IMR-90 (cell line): ENCODE data around the gene SCIN. TPM values are rescaled to one million over a fixed set of nuclear protein-coding genes. Genes with fewer than 3 reads are reported as not detected.

Experiments used
- ATAC-seq: fragments of 200-7000 bp; cut with Tn5 transposase; 2 replicates; pipeline ENCODE4 v1.9.1; 2020; ENCODE audit warnings: low read depth, mild to moderate bottlenecking, moderate library complexity
- BruUV-seq: library from RNA; stranded (reverse); fragments of 400-500 nt; replicated peaks from 2 replicates; lab custom pipeline; 2021; lab: Mats Ljungman, UMichigan
- CTCF ChIA-PET: fragments of 300-600 bp; formaldehyde crosslinking; extraction: SDS; loops from one replicate; lab custom pipeline; 2021; ENCODE audit warnings: antibody characterized with exemption; lab: Yijun Ruan, JAX
- POLR2A ChIA-PET: fragments of 300-600 bp; sonication (Branson Sonifier 250); formaldehyde crosslinking; loops from one replicate; lab custom pipeline; 2022; ENCODE audit warnings: antibody characterized with exemption; ENCODE audit not compliant: unreplicated experiment; lab: Charles Lee
- DNase-seq: peaks from one replicate; pipeline ENCODE4 v3.0.0; 2013
- H2AFZ ChIP-seq: replicated peaks from 2 replicates; pipeline ENCODE3; 2013; ENCODE audit warnings: low read length, mild to moderate bottlenecking; ENCODE audit not compliant: poor library complexity
- H2AK5ac ChIP-seq: 2 replicates; pipeline ENCODE4 v1.6.1; 2013; ENCODE audit warnings: low read depth, low read length, inconsistent platforms
- H2AK9ac ChIP-seq: replicated peaks from 2 replicates; pipeline ENCODE3; 2013; ENCODE audit warnings: mild to moderate bottlenecking, low read depth, low read length, moderate library complexity; ENCODE audit not compliant: poor library complexity
- H2BK120ac ChIP-seq: 2 replicates; pipeline ENCODE4 v1.6.1; 2013; ENCODE audit warnings: low read depth, low read length, inconsistent platforms
- H2BK15ac ChIP-seq: 3 replicates; pipeline ENCODE4 v1.6.1; 2013; ENCODE audit warnings: low read depth, low read length, inconsistent platforms
- H2BK20ac ChIP-seq: 2 replicates; pipeline ENCODE4 v1.6.1; 2013; ENCODE audit warnings: low read depth, mild to moderate bottlenecking, inconsistent platforms, low read length, moderate library complexity
- H2BK5ac ChIP-seq: 2 replicates; pipeline ENCODE4 v1.6.1; 2013; ENCODE audit warnings: mild to moderate bottlenecking, low read depth, low read length, inconsistent platforms; ENCODE audit not compliant: poor library complexity, severe bottlenecking
- H3K14ac ChIP-seq: replicated peaks from 2 replicates; pipeline ENCODE4 v1.6.1; 2013; ENCODE audit warnings: low read depth, low read length, inconsistent platforms
- H3K18ac ChIP-seq: 2 replicates; pipeline ENCODE4 v1.6.1; 2013; ENCODE audit warnings: low read depth, low read length, control low read depth
- H3K23ac ChIP-seq: 2 replicates; pipeline ENCODE4 v1.6.1; 2013; ENCODE audit warnings: low read depth, low read length, inconsistent platforms
- H3K27ac ChIP-seq: 2 replicates; pipeline ENCODE4 v1.5.1; 2013; ENCODE audit warnings: mild to moderate bottlenecking, control low read depth, low read length; ENCODE audit not compliant: insufficient read depth
- H3K27me3 ChIP-seq: 2 replicates; pipeline ENCODE4 v1.6.1; 2013; ENCODE audit warnings: low read length; ENCODE audit not compliant: control insufficient read depth, insufficient read depth
- H3K36me3 ChIP-seq: 2 replicates; pipeline ENCODE4 v1.6.1; 2013; ENCODE audit warnings: low read length, mixed read lengths; ENCODE audit not compliant: control insufficient read depth, insufficient read depth
- H3K4ac ChIP-seq: 2 replicates; pipeline ENCODE4 v1.6.1; 2013; ENCODE audit warnings: low read depth, low read length, inconsistent platforms
- H3K4me1 ChIP-seq: 2 replicates; pipeline ENCODE4 v1.6.1; 2013; ENCODE audit warnings: low read length, mixed read lengths; ENCODE audit not compliant: control insufficient read depth, insufficient read depth
- H3K4me2 ChIP-seq: 2 replicates; pipeline ENCODE4 v1.6.1; 2013; ENCODE audit warnings: low read depth, mild to moderate bottlenecking, control low read depth, low read length, moderate library complexity
- H3K4me3 ChIP-seq: 2 replicates; pipeline ENCODE4 v1.5.1; 2013; ENCODE audit warnings: low read depth, mild to moderate bottlenecking, control low read depth, low read length, moderate library complexity; ENCODE audit not compliant: insufficient read depth
- H3K56ac ChIP-seq: 2 replicates; pipeline ENCODE4 v1.6.1; 2013; ENCODE audit warnings: low read length, inconsistent platforms; ENCODE audit not compliant: insufficient read depth; ENCODE audit errors: extremely low read depth
- H3K79me1 ChIP-seq, 2 experiments: 2 replicates each; pipeline ENCODE4 v1.6.1; 2013; ENCODE audit warnings: low read length in 2 of 2, inconsistent platforms in 1 of 2, low read depth in 1 of 2
- H3K9ac ChIP-seq: 2 replicates; pipeline ENCODE4 v1.6.1; 2013; ENCODE audit warnings: low read depth, low read length, control low read depth
- H3K9me1 ChIP-seq: 2 replicates; pipeline ENCODE4 v1.6.1; 2013; ENCODE audit warnings: low read length, inconsistent platforms; ENCODE audit not compliant: insufficient read depth
- H3K9me3 ChIP-seq: 2 replicates; pipeline ENCODE4 v1.6.1; 2013; ENCODE audit warnings: low read length; ENCODE audit not compliant: control insufficient read depth, insufficient read depth
- H4K20me1 ChIP-seq: 2 replicates; pipeline ENCODE4 v1.6.1; 2013; ENCODE audit warnings: low read length, inconsistent platforms; ENCODE audit not compliant: insufficient read depth
- H4K5ac ChIP-seq: 2 replicates; pipeline ENCODE4 v1.6.1; 2013; ENCODE audit warnings: mild to moderate bottlenecking, low read depth, low read length, control low read depth
- H4K8ac ChIP-seq, 2 experiments: 2 replicates each; pipeline ENCODE4 v1.6.1; 2013; ENCODE audit warnings: low read depth in 2 of 2, low read length in 2 of 2, control low read depth in 1 of 2, inconsistent platforms in 1 of 2
- H4K91ac ChIP-seq: 2 replicates; pipeline ENCODE4 v1.6.1; 2013; ENCODE audit warnings: low read depth, low read length, inconsistent platforms; ENCODE audit not compliant: insufficient read depth
- CEBPB ChIP-seq: IDR thresholded peaks from 2 replicates; pipeline ENCODE4 v1.6.1; 2012; ENCODE audit warnings: low read depth, low read length, improper control_type of control experiment
- POLR2A ChIP-seq: IDR thresholded peaks from 2 replicates; pipeline ENCODE4 v1.6.1; 2012; ENCODE audit warnings: mild to moderate bottlenecking, low read depth, low read length
- RCOR1 ChIP-seq: IDR thresholded peaks from 2 replicates; pipeline ENCODE4 v1.6.1; 2012; ENCODE audit warnings: mild to moderate bottlenecking, low read length, improper control_type of control experiment; ENCODE audit not compliant: insufficient replicate concordance
- SMC3 ChIP-seq: fragments of 150-350 bp; IDR thresholded peaks from 2 replicates; pipeline ENCODE4 v1.6.1; 2016; ENCODE audit warnings: low read depth, mild to moderate bottlenecking, antibody characterized with exemption, low read length, moderate library complexity
- WGBS, 2 experiments: methylation state at CpG; one replicate each; pipeline versions ENCODE4 v1.1.5 to v1.1.7; 2013; ENCODE audit warnings: missing lambda C conversion rate in 2 of 2; ENCODE audit not compliant: insufficient read length in 1 of 2; ENCODE audit errors: extremely low coverage in 2 of 2; 5-methylcytosine and 5-hydroxymethylcytosine counted together
- dilution Hi-C: fragments of 300-500 bp; cut with HindIII; formaldehyde crosslinking; loops from one replicate; pipeline ENCODE4 v1.14.3; 2018; ENCODE audit warnings: low sequenced_read_pairs; ENCODE audit not compliant: unreplicated experiment
- in situ Hi-C: fragments of 300-500 bp; cut with MboI; formaldehyde crosslinking; loops from 3 replicates; pipeline ENCODE4 v1.14.3; 2019; ENCODE audit warnings: low sequenced_read_pairs, inconsistent platforms, mixed read lengths
- intact Hi-C: fragments of 100-400 bp; cut with micrococcal nuclease; formaldehyde crosslinking; loops from 2 replicates; pipeline ENCODE4 v1.10.0; 2022
- polyA plus RNA-seq, 3 experiments: library from polyadenylated mRNA; depleted of rRNA; stranded (reverse); fragments of >200 nt; gene quantifications; 2 replicates each; pipeline ENCODE4 v1.2.3, GENCODE V29; 2012; ENCODE audit warnings: low replicate concordance in 1 of 3
- total RNA-seq: library from RNA; depleted of rRNA; stranded (reverse); fragments of >200 nt; gene quantifications from 2 replicates; pipeline ENCODE4 v1.2.3, GENCODE V29; 2012
- TF ChIP-seq, protein P1 (sequence below): fragments of 150-350 bp; IDR thresholded peaks from 2 replicates; pipeline ENCODE4 v1.6.1; 2017; ENCODE audit warnings: mild to moderate bottlenecking, antibody characterized with exemption, low read length, low read depth

SCIN gene
- total and polyA plus RNA-seq, 2 of the 4 experiments (the other 2 are of a cell fraction): under 0.01 to 0.05 TPM

DNA sequence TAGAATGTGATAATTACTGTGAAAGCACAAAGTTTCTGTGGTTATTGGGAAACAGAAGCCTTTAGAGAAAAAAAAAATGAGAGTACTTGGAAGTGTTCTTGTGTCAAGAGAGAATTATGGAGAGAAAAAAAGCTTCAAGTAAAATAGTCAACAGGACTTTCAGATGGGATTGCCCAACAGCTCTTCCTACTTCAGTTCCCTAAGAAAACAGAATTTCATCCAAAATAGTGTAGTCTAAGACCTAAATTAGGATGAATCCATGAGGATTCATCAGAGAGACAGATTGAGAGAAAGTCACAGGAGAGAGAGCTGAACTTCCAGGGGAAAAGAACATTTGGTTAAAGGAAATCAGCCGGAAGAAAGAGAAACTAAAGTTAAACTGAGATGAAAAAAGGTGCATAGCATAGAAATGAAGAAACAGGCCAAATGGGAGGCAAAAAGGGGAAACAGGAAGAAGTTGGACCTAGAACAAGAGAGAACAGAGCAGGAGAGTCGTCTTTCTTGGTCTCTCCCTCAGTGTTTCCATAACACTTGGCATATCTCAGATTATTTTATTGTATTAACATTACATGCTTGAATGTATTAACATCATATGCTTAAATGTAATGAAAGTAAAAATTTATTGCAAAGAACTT lies 2.5 kb downstream of the SCIN start:
- no peak overlapping the region for H2AFZ ChIP-seq
- DNase-seq: no peak
- H3K4me2 ChIP-seq: no peak overlapping the region

More for the DNA sequence above, 2.5 kb downstream of the SCIN start:
- dilution Hi-C loops (no loop called here), in situ Hi-C loops (no loop called here), intact Hi-C loops (no loop called here)
- ChIA-PET CTCF (interaction anchor here (0.6 to 1.1 kb wide), 2 partner anchors 51 to 76 kb away, joined by 3 read pairs; no protein-coding TSS in a partner anchor), POLR2A (no interaction called here)
- 100% methylated on average over 1 of the region's 2 CpGs; no CpG with 5 or more reads in 1 of the 2 experiments for WGBS, 2 experiments
- Histone ChIP-seq H3K18ac (no peak overlapping the region), H3K56ac (no peak overlapping the region), H4K20me1 (no peaks in the 10 kb centered on the region), H3K9ac (no peak overlapping the region), H4K91ac (no peak overlapping the region), H3K79me1 (no peaks in the 10 kb centered on the region), H3K36me3 (no peaks in the 10 kb centered on the region), H2AK5ac (no peak overlapping the region), H2BK15ac (no peak overlapping the region), H2BK5ac (no peak overlapping the region), H3K4me1 (no peaks in the 10 kb centered on the region), H4K5ac (no peak overlapping the region), H3K4ac (no peak overlapping the region), H3K23ac (no peak overlapping the region), H3K4me3 (no peak overlapping the region), H2BK120ac (no peak overlapping the region), H3K27ac (no peak overlapping the region), H4K8ac (no peak overlapping the region), H2BK20ac (no peak overlapping the region), H3K14ac (no peak overlapping the region), H3K9me1 (no peaks in the 10 kb centered on the region), H3K27me3 (peaks cover 26% of the 10 kb centered on the region), H3K9me3 (no peaks in the 10 kb centered on the region; the same call in 1 of the 2 replicates), H2AK9ac (no peak overlapping the region)
- ATAC-seq: no peak
- TF ChIP-seq CEBPB (no peak), SMC3 (no peak), RCOR1 (no peak), POLR2A (no peak)
- TF ChIP-seq, protein P1, sequence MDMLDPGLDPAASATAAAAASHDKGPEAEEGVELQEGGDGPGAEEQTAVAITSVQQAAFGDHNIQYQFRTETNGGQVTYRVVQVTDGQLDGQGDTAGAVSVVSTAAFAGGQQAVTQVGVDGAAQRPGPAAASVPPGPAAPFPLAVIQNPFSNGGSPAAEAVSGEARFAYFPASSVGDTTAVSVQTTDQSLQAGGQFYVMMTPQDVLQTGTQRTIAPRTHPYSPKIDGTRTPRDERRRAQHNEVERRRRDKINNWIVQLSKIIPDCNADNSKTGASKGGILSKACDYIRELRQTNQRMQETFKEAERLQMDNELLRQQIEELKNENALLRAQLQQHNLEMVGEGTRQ: no peak
- no TSS peak for BruUV-seq
